Lower leg skin (tissue), 4 donors: Measurements from ENCODE around the gene FASTK. TPM values are rescaled to one million over a fixed set of nuclear protein-coding genes. Genes with fewer than 3 reads are reported as not detected.

Source experiments
- DNase-seq, 2 donors: peaks; one replicate each; pipeline ENCODE4 v3.0.0-alpha.2; 2019; ENCODE audit warnings: low spot score in 2 of 2
- H3K4me3 ChIP-seq: fragments of 200-600 bp; sonication (generic); 2 replicates; pipeline ENCODE4 v1.5.1; 2017; ENCODE audit warnings: mild to moderate bottlenecking, low read depth; ENCODE audit not compliant: poor library complexity, severe bottlenecking
- CTCF ChIP-seq, 3 donors: fragments of 450-650 bp; IDR thresholded peaks; one replicate each; pipeline ENCODE4 v1.5.1; 2016; ENCODE audit warnings: antibody characterized with exemption in 3 of 3, mild to moderate bottlenecking in 3 of 3, moderate library complexity in 2 of 3
- POLR2A ChIP-seq, 2 donors: fragments of 450-650 bp; IDR thresholded peaks; one replicate each; pipeline ENCODE4 v1.6.1; 2016 to 2017; ENCODE audit warnings: antibody characterized with exemption in 2 of 2, mild to moderate bottlenecking in 1 of 2, moderate library complexity in 1 of 2
- WGBS, 2 donors: methylation state at CpG; one replicate each; pipeline ENCODE4 v1.1.5; 2018; 5-methylcytosine and 5-hydroxymethylcytosine counted together
- intact Hi-C: fragments of 100-400 bp; cut with DNase I; formaldehyde crosslinking; loops from one replicate; pipeline ENCODE4 v1.15.0; 2023; ENCODE audit warnings: low total_unique reads
- total RNA-seq, 4 donors: library from RNA; depleted of rRNA; stranded (reverse); fragments of >200 nt; gene quantifications; one replicate each; pipeline ENCODE4 v1.1.0, GENCODE V29; 2016

Gene FASTK
- total RNA-seq, 4 donors from 2014 or later: 47.4 to 80.7 (median 69.0) TPM

GRCh38 chr7:151059367-151060112 lies 21.1 kb downstream of the FASTK start, which contains the start of gene SLC4A2:
Gene SLC4A2, plus strand, starts transcription at chr7:151059589. Its CDS starts 2,399 bp downstream, at chr7:151061988.
- DNase-seq: peak; percentile 83 to 97

GRCh38 chr7:151058781-151059366 lies 21.7 kb downstream of the FASTK start:
- intact Hi-C loops: no loop called here
- TF ChIP-seq POLR2A (IDR thresholded peaks at IDR 0.05) (no peak), CTCF (IDR thresholded peaks at IDR 0.05) (no peak)
- 2 to 3% methylated on average over 18 of the region's 18 CpGs for WGBS, 2 donors
- no peak for DNase-seq
- H3K4me3 ChIP-seq: peak overlapping the region; percentile 68

More at GRCh38 chr7:151059367-151060112, 21.1 kb downstream of the FASTK start, which contains the start of gene SLC4A2:
- TF ChIP-seq CTCF (IDR thresholded peaks at IDR 0.05) (no peak), POLR2A (IDR thresholded peaks at IDR 0.05) (peak in 1 of 2 donors; percentile 39)
- peak within 1 kb of the TSS; percentile 68 for H3K4me3 ChIP-seq
- WGBS, 2 donors: 1% methylated on average over 24 to 54 of the region's 75 CpGs
- intact Hi-C loops: no loop called here

GRCh38 chr7:151057989-151058780 lies 22.4 kb downstream of the FASTK start:
- TF ChIP-seq POLR2A (IDR thresholded peaks at IDR 0.05) (no peak), CTCF (IDR thresholded peaks at IDR 0.05) (no peak)
- intact Hi-C loops: no loop called here
- 0 to 1% methylated on average over 31 to 46 of the region's 46 CpGs for WGBS, 2 donors
- peak; percentile 99 to 100 for DNase-seq
- peak overlapping the region; percentile 26 for H3K4me3 ChIP-seq

GRCh38 chr7:151057506-151057988 lies 23.1 kb downstream of the FASTK start, which contains the start of gene CDK5:
Gene CDK5, minus strand, starts transcription at chr7:151057897. Its CDS starts 49 bp downstream, at chr7:151057848.
- 1 to 2% methylated on average over 30 of the region's 30 CpGs for WGBS, 2 donors
- no peak for TF ChIP-seq CTCF (IDR thresholded peaks at IDR 0.05)
- no peak for TF ChIP-seq POLR2A (IDR thresholded peaks at IDR 0.05)
- intact Hi-C loops: no loop called here
- DNase-seq: no peak
- peak within 1 kb of the TSS; percentile 37 for H3K4me3 ChIP-seq

GRCh38 chr7:151056666-151057505 lies 23.7 kb downstream of the FASTK start:
- intact Hi-C loops: no loop called here
- no peak for TF ChIP-seq POLR2A (IDR thresholded peaks at IDR 0.05)
- TF ChIP-seq CTCF (IDR thresholded peaks at IDR 0.05): no peak
- peak overlapping the region; percentile 37 for H3K4me3 ChIP-seq
- DNase-seq: peak in 1 of 2 donors; percentile 35
- WGBS, 2 donors: 36 to 41% methylated on average over 26 to 29 of the region's 29 CpGs
